Measurements from ENCODE around the gene PLEKHA7.

The PLEKHA7 gene

DNA sequence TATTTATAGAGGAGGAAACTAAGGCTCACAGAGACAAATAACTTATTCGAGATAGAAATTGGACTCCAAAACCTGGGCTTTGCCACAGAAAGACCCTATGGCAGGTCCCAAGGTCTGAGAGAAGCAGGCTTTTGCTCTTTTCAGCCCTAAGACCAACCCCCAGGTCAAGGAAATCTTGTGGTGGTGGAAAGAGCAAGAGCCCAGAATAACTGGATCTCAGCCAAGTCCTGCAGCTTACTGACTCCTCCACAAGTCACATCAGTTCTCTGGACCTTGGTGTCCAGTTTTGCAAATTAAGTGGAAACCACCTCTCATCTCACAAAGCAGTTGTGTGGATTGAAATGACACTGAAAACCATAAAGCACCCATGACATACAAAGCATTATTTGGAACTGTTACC, 153.6 kb downstream of the PLEKHA7 start:
- no peak for DNase-seq (ENCODE audit: extremely low read depth, low read depth)
- TF ChIP-seq, protein P1, sequence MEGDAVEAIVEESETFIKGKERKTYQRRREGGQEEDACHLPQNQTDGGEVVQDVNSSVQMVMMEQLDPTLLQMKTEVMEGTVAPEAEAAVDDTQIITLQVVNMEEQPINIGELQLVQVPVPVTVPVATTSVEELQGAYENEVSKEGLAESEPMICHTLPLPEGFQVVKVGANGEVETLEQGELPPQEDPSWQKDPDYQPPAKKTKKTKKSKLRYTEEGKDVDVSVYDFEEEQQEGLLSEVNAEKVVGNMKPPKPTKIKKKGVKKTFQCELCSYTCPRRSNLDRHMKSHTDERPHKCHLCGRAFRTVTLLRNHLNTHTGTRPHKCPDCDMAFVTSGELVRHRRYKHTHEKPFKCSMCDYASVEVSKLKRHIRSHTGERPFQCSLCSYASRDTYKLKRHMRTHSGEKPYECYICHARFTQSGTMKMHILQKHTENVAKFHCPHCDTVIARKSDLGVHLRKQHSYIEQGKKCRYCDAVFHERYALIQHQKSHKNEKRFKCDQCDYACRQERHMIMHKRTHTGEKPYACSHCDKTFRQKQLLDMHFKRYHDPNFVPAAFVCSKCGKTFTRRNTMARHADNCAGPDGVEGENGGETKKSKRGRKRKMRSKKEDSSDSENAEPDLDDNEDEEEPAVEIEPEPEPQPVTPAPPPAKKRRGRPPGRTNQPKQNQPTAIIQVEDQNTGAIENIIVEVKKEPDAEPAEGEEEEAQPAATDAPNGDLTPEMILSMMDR (IDR thresholded peaks at IDR 0.05; ENCODE audit: low read depth, low read length) = no peak

DNA sequence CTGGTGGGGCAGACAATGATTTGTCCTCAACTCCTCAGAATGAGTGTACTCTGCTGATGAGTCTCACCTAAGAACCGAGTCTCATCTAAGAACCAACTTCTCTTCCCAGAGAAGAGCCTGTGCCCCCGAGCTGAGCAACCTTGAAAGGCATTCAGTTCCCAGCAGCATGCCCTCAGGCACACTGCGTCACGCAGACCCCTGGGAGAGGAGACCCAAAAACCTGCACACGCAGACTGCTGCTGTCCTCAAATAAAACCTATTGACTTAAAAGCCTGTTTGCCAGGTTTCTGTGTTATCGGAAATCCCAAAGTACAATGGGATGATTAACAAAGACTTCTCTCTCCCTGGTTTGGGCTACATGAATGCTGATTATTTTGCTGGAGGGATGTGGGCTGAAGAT, 154.6 kb downstream of the PLEKHA7 start:
- TF ChIP-seq, protein P1 (IDR thresholded peaks at IDR 0.05; ENCODE audit: low read depth, low read length) = no peak
- no peak for DNase-seq (ENCODE audit: extremely low read depth, low read depth)

DNA sequence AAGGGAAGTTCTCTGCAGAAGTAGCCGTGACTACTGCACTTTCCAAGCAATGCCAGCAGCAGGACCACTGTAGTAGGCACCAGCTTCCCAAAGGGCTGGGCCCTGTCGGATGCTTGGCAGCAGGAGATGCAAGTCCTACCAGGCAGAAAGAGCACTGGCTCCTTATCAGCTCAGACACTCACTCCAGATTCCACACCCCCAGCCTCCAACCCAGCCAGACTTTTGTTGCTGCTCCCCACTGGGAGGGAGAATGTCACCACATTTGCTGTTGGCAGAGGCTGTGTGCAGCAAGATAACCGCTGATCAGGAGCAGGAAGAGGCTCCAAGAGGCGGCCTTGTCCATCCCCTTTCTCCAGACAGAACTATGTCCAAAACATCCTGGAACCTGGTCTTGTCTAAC, 157.0 kb downstream of the PLEKHA7 start:
- no peak for DNase-seq (ENCODE audit: extremely low read depth, low read depth)
- TF ChIP-seq, protein P1 (IDR thresholded peaks at IDR 0.05; ENCODE audit: low read depth, low read length) = no peak

DNA sequence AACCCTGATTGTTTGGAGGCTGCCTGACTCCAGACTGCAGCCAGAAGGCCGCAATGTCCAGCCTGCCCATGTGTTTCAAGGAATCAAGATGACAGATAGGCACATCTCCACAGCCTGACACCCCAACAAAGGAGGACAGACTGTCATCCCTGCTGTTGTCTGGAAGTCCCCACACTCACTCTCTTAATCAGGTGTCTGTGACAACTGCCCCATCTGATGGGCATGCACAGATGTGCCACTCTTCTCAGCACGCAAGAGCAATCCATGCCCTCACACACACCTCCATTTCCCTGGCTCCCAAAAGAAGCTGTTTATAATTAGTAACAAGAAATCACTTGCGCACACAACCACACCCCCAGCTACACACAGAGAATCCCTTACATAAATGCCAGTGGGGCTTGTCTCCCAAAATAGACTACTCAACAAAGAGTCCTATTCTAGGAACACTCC, 158.2 kb downstream of the PLEKHA7 start:
- TF ChIP-seq, protein P1 (IDR thresholded peaks at IDR 0.05; ENCODE audit: low read depth, low read length) = no peak
- DNase-seq (ENCODE audit: extremely low read depth, low read depth) = no peak

DNA sequence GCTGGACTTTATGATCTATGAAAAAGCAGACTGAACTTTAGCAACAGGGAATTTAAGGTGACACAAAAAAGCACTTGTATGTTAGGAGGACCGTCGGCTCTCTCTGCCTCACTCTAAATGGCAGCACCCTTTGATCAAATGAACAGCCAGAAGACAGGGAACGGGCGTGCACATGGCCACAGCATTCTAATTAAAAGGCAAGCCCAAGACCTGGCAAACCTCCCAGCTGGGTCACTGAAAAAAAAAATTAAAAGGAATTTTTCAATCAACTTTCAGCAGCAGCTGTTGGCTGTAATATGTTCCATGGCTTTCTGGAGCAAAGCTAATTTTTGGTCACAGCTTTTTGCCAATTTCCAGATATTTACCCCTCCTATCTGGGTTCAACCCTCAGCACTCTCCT, 159.2 kb downstream of the PLEKHA7 start:
- DNase-seq (ENCODE audit: extremely low read depth, low read depth) = no peak
- TF ChIP-seq, protein P1 (IDR thresholded peaks at IDR 0.05; ENCODE audit: low read depth, low read length) = no peak

DNA sequence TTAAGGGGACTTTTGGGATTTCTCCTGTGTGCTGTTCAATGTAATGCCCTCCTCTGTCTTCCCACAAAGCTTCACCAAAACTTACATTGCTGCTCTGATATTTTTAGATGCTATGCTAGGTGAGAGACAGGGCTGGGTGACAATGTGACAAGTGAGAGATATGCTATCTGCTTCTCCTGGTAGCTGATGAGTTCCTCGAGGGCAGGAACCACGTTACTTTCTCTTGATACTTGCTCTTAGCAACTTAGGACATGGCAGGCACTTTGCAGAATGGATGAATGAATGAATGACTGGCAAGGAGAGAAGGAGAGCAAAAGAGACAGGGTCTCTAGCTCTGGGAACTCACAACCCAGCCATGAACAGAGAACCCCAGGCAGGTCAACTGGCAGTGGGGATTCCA, 160.4 kb downstream of the PLEKHA7 start:
- TF ChIP-seq, protein P1 (IDR thresholded peaks at IDR 0.05; ENCODE audit: low read depth, low read length) = no peak
- no peak for DNase-seq (ENCODE audit: extremely low read depth, low read depth)

DNA sequence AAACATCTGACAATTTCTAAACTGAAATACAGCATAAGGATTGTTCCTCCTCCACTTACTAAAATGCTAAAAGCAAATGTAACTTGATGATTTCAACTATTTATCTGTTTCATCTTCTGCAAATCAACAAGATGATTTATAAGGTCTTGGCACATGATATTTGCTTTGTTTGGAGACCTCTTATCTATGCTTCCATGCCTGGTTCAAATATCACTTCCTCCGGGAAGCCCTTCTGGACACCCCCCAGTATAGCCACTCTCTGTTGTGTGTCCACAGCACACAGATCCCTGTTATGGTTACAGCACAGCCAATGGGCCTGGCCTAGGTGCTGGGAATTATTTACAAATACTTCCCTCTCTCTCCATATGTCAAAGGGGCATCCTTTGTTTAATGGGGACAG, 160.9 kb downstream of the PLEKHA7 start:
- DNase-seq (ENCODE audit: extremely low read depth, low read depth) = no peak
- TF ChIP-seq, protein P1 (IDR thresholded peaks at IDR 0.05; ENCODE audit: low read depth, low read length) = no peak
